GM21717 (cell line): ENCODE data around the gene GAB2.

Experiments
- ATAC-seq: cut with Tn5 transposase; IDR thresholded peaks from one replicate; pipeline ENCODE4 v1.9.1; 2021; ENCODE audit warnings: mild to moderate bottlenecking, moderate library complexity; ENCODE audit not compliant: unreplicated experiment

The GAB2 gene

DNA sequence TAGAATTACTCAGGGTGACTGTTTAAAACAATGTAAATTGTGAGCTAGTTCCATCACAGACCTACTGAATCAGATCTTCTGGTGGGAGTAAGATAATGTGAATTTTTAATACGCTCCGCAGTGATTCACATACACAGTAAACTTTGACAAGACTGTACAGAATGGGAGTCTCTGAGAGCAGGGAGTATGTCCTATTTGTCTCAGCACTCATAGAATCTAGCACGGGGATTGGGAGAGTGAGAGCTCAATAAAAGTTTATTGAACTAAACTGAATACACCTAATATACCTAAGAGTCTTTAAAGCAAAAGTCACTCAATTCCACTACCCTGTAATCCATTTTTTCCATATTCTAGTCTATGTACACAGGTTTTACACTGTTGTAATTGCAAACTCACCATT, 11.2 kb upstream of the GAB2 start:
- no peak for ATAC-seq

DNA sequence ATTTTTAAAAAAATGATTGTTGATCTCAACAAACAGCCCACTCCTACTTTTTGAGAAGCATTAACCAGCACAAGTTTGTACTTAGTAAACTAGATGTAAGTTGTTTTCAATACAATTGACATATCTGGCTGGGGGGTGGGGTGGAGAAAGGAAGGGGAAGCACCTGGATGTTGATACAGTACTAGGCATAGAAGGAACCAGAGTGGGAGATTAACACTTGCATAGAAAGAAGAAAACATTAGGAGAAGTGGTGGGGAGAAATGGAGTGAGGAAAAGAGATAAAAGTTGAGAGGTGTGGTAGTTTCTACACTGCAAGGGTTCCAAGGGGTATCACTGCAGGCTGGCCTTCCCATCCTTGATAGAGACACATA, 10.6 kb upstream of the GAB2 start:
- no peak for ATAC-seq

DNA sequence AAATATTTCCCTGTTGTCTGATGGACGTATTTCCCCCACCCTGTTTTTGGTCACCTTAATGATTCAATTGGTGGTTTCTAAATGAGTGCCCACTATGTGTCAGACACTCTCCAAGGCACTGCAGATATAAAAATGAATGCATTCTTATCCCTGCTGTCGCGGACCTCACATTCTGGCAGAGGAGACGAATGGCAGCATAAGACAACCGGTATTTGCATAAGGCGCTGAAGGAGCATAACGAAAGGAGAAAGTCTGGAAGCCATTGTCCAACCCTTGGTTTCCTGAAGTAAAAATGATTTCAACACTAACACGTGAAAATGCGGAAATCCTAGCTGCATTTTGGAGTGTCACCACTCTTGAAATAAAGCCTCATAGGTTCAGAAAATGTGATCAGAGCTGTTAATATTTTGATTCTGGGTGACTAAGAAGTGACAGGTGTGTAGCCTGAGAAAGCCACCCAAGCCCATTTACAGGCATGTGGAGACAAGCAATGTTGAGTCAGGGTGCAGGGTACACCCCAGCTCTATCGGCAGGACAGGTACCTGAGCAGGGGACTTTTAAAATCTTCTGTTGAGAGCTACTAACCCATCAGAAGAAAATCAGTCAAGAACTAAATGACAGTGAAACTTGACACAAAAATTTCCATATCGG, 10.1 kb upstream of the GAB2 start:
- ATAC-seq, result peak; percentile 53

DNA sequence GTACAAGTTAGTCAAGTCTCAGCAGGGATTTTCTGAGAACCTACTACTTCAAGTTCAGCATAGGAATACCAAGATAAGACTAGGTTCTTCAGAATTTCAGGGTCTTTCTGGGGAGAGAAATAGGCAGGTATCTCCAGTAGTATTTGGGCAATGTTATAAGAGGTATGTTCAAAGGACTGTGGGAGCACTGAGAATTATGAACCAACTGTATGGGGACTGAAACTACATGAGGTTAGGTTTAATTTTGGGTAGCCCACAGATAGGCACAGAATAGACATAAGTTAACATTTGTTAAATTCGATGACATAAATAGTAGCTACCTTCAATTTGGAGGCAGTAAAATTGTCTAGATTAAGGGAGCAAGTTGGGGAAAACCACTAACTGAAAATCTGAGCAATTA, 9.2 kb upstream of the GAB2 start:
- ATAC-seq, result no peak

DNA sequence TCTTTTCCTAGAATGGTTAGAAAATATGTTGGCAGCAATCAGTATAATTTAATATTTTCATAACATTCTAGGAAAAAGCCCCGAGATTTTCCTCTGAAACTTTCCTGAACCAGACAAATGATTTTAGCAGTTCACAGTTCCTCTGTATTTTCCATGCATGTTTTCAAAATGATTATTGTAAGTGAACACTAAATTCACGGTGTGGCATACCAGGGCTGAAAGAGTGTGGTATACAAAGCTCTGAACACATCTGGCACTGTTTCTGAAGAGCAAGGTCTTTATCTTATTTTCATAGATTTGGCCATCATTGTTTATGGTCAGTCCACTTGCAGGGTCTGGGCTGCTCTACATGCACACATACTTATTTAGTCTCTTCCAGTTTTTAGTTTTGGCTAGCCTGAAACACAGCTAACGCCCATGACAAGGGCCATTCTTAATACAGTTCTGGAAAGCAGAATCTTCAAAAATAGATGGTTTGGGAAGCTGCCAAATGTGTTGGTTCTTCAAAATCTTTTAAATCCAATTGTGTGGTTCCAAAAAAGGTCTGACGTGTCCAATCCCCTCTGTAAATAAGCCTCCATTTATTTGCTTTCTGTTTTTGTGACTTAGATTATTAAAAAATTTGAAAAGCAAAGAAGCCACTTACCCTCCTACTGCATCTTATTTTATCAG, 7.9 kb upstream of the GAB2 start:
- ATAC-seq, result no peak

DNA sequence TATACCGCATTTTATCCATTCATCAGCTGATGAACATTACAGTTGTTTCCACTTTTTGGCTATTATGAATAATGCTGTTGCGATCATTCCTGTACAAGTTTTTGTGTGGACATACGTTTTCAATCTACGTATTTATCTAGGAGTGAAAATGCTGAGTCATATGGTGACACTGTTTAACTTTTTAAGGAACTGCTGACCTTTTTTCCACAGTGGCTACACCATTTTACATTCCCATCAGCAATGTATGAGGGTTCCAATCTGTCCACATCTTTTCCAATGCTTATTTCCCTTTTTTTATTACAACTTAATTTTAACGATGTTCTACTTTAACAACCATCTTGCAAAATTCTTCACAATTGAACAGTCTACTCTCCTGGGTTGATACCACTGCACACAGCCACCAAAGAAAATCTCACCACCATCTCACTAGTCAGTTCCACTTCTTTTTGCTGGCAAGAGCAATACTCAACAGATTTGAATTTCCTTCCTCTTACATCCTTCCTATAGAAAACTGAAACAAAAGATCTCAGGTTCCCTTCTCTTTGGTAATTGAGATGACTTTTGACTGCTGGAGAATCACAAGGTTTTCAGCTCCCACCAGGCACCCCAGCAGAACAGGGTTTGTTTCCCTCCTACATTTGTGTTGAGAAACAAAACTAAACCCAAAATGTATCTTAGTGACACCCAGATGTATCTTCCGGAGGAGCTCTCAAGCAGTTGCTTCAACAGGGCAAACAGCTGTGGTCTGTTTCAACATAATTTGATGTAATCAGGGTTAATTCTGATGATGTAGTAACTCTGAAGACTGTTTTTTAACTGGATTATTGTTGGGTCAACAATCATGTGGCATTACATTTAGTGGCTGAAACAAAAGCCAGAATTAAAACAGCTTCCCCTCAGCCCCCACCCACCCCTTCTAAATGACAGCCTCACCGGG, 7.0 kb upstream of the GAB2 start:
- ATAC-seq, result no peak

DNA sequence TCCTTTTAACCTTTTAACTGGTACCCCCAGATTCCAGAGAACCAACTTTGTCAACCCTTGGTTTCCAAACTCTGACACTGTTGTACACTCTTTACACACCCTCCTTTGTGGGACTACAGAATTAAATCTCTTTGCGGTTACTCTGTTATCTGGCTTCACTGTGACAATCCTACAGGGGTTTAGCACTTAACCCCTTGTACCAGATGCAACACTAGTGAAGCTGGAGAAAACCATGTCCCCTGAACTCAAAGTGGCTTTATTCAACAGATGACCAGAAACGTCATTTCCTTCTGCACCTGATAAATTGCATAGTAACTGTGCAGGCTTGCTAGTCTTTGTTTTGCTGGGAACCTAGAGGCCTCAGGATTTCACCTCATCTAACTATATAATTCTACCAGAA, 5.6 kb upstream of the GAB2 start:
- no peak for ATAC-seq

DNA sequence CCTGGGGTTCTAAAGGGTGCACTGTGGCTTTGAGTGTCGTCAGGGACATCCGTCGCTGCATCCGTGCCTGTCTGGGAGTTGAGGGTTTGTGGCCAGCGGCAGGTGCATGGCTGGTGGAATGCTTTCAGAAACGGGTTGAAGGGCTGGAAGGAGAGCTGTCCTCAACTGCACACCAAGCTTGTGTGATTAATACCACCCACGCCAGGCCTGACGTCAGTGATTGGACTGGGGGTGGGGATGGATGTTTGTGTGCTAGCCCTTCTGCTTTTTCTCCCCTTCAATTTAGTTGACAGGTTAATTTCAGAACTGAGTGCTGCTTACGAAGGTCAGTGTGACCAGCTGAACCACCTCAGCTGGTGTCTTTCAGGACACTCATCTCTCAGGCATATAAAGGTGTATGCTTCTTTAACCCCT, 3.2 kb upstream of the GAB2 start:
- no peak for ATAC-seq

DNA sequence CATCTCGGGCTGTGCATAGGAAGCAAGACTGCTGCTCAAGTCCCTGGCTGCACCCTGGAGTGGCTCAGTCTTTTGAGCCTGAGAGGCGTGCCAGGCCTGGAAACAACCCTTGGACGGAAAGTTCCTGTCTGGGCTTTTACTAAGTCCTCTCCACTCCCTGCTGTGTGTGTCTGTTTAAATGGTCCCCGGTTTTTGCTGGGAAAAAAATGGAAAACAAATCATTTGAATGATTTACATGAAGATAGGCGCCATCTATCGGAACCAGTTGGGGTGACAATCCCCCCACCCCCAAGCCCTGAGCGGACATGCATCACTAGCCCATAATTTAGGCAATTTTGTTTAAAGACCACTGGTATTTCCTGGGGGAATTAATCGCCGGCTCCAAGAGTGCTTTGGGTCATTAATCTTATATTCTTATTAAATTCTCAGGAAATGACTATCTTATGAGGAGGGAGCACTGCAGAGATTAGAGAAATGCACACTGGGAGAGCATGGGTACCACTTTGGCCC, 2.7 kb upstream of the GAB2 start:
- ATAC-seq, result no peak

DNA sequence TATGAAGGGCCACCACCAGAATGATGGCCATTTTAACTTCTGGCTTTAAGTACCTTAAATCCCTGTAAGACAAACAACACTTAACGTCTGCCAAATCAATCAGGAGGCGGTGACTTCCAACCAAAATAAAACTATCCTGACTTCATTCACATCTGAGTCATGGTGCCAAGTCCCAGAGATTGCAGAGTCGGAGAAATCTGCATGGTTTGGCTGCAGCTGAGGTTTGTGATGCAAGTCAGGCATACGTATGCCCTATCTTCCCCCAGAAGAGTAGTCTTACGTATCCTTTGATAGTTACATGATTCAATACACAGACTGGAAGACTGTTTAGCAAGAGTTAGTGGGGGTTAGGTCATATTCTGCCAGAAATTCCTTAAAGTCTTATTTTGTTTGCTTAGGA, 1.7 kb upstream of the GAB2 start:
- ATAC-seq, result no peak

DNA sequence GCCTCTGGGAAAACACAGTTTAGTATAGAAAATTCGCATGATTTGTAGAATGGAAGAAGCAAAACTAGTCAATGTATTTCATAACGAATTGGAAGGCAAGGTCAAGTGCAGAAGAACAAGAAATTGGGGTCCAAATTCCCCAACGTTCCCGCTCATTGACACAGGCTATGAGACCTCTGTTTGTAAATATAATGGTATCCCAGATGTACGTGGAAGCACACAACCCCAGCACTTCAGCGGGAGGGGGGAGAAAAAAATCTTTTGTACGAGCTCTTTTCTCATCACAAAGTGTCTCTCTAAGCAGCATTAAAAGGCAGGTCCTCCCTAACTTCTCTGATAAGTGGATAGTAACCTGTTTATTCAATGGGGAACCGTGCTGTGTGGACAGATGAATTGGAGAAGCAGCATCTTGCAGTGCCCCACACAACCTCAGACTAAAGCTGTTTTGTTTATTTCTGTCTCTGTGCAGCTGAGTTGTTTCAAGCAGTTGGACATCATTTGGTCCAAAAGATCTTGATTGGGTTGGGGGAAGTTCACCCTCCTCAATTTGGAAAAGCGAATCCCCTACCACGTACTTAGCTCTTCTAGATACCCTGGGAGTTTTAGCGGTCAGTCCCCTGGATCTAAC, 1.1 kb upstream of the GAB2 start:
- no peak for ATAC-seq

DNA sequence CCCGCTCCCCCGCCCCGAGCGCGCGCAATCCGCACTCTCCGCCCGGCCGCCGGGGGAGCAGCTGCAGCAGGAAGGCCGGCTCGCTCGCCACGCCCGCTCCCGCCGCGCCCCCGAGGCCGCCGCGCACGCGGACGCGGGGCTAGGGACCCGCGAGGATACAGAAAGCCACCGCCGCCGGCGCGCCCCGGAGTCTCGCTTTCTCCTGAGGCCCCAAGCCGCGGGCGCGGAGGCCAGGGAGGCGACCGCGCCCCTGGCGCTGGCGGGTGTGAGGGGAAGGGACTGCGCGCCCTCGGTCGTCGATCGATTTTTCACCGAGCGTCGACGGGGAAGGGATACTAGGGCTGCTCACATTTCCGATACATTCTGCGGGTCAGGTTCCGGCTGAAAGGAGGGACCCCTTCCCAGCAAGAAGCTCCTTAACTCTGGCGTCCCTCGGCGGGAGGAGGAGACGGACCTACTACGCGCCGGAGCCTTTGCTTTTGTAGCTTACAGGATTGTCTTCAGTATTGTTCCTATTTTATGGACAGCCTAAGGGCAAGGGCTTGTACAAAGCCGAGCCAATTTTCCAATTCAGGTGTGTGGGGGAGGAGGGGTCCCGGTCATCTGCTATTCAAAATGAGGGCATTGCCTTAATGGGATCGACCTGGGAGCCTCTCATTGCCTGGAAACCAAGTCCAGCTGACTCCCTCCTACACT, 416 bp upstream of the GAB2 start:
- ATAC-seq, result peak; percentile 50

DNA sequence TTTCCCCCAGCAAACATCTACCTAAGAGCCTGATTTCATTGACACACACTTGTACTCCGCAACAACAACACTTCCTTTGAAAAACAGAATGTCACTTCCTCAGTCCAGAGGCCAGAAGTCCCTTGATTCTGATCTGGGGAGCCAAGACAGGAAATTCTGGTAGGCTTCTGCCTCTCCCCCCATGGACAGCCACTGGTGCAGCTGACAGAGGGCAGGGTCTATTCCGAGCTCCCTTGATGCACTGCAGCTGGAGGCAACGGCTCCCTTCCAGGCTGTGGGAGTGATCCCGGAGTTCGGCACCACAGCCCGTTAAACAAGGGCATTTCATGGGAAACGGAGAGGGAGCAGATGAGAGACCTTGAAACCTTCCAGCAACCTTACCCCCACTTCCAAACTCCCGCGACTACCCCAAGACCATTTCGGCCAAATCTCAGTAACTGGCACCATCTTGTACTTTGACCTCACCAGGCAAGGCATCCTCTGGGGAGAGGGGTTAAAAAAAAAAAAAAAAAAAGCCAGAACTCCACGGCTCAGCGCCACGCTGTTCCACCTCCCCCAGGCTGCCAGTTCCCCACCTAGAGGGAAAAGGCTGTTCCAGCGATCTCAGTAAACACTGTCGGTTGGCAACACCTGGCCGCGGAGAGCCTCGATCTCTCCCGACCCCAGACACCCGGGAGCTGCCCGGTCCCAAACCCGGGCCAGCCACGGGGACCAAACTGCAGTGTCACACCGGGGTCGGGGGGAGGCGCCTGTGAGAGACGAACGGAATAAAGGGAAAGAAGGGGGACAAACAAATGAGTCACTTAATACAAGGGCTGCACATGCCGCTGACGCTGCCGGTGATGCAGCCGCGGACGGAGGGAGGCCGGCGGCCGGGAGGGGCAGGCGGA, 1.1 kb downstream of the GAB2 start:
- ATAC-seq, result peak; percentile 48

DNA sequence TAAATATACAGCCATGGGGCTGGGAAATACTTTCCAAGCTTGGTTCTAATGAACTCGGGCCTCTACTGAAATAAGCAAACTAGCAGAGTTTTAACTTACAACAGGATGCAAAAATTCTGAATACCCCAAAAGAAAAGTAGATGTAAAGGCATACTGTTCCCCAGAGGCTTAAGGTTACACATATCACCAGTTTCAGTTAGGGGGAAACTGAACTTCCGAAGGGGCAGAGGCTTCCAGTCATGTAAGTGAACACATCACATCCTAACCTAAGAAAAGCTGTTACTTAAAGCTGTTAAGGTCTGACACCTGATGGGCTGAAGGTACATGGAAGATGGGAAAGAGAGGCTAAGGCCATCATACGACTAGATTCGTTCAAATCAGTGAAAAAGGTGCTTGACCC, 2.3 kb downstream of the GAB2 start:
- no peak for ATAC-seq

DNA sequence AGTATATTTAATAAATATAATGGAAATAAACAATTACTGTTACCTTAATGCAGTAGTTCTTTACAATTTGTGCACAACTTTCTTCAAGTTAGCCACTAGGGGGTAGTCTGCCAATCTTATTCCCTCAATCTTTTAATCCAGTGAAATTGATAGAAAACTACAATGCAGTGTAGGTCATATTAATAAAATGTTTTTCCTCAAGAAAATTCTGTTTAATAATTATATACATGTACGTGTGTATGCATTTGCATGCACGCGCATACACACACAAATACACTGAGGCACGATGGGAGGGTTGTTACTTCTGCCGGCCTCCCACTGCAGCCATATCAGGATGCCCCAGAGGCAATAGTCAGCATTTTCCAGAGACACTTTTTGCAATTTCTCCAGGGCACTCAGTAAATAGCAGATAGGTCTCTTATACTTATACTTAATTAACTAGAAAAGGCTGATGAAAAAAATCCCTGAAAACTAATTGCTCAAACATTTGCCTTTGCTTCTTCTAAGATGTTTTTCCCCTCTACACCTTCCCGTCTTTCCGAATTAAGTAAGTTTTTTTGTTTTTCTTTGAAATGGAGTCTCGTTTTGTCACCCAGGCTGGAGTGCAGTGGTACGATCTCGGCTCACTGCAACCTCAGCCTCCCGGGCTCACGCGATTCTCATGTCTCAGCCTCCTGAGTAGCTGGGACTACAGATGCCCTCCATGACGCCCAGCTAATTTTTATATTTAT, 3.1 kb downstream of the GAB2 start:
- ATAC-seq, result no peak

DNA sequence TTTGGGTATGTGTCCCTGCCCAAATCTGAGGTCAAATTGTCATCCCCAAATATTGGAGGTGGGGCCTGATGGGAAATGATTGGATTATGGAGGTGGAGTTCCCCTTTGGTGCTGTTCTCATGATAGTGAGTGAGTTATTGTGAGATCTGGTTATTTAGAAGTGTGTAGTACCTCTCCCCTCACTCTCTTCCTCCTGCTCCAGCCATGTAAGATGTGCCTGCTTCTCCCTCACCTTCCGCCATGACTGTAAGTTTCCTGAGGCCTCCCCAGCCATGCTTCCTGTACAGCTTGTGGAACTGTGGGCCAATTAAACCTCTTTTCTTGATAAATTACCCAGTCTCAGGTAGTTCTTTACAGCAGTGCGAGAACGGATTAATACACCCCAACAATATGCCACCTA, 9.0 kb downstream of the GAB2 start:
- ATAC-seq, result no peak

DNA sequence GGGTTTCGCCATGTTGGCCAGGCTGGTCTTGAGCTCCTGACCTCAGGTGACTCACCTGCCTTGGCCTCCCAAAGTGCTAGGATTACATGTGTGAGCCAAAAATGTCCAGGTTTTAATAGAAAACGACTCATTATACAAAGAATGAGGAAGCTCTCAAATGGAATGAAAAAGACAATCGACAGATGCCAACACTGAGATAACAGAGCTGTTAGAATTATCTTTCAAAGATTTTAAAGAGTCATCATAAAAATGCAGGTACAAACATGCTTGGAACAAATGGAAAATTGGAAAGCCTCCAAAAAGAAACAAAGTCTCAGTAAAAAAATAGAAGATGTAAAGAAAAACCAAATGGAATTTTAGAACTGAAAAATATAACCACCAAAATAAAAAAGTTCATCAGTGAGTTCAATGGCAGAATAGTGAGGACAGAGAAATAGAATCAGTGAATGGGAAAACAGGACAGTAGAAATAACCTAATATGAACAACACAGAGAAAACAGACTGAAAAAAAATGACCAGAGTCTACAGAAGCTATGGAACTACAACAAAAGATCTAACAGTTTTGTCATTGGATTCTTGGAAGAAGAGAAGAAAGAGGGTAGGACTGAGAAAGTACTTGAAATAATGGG, 10.9 kb downstream of the GAB2 start:
- no peak for ATAC-seq

DNA sequence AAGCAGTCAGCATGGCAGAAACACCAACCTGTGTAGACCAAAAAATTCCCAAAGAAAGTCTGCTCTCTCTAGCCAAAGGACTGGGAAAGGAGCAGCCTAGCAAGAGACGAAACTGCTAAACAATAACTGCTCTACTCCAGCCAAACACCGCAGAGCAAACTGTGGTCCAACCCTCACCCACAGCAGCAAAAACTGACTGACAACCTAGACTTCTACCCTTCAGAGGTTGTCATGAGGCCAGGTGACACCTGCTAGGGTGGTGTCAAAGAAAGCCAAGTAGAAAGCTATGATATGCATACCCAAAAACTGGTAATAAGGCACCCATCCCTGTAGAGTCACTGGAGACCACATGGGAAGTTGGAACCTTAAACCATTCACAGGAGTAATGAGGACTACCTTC, 11.8 kb downstream of the GAB2 start:
- ATAC-seq, result no peak

DNA sequence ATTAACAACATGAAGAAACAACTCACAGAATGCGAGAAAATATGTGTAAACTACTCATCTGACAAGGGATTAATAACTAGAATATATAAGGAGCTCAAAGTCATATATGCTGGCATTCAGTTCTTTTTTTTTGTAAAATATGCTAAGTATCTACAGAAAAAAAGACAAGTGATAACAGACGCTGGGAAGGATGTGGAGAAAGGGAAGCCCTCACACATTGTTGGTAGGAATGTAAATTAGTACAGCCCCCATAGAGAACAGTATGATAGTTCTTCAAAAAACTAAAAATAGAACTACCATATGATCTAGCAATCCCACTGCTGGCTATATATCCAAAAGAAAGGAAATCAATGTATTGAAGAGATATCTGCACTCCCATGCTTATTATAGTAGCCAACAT, 13.8 kb downstream of the GAB2 start:
- ATAC-seq, result no peak
